H1 (cell line): Measurements from ENCODE around the gene PRICKLE1. TPM values are rescaled to one million over a fixed set of nuclear protein-coding genes. Genes with fewer than 3 reads are reported as not detected.

ENCODE experiments used
- CHD7 ChIP-seq: fragments of 300-600 bp; sonication (generic); IDR thresholded peaks from 2 replicates; pipeline ENCODE4 v1.7.1; 2012; ENCODE audit warnings: low read length, moderate library complexity, mild to moderate bottlenecking, inconsistent platforms; ENCODE audit not compliant: insufficient replicate concordance
- EGR1 ChIP-seq: IDR thresholded peaks from 2 replicates; pipeline ENCODE4 v1.6.1; 2011; ENCODE audit warnings: low read depth, low read length, borderline replicate concordance
- RBBP5 ChIP-seq: IDR thresholded peaks from 2 replicates; pipeline ENCODE4 v1.7.1; 2012; ENCODE audit warnings: low read depth, mild to moderate bottlenecking, inconsistent platforms, low read length, moderate library complexity, borderline replicate concordance
- TCF12 ChIP-seq: IDR thresholded peaks from 2 replicates; pipeline ENCODE4 v1.6.1; 2011; ENCODE audit warnings: low read depth, mild to moderate bottlenecking, low read length
- polyA plus RNA-seq, 7 experiments: library from polyadenylated mRNA; depleted of rRNA in 3 of 7; stranded (reverse) in 5 of 7; unstranded in 2 of 7; fragments of >200 nt in 5 of 7; fragments of 200-250 nt in 2 of 7; gene quantifications; 1 replicate in 5 of 7; 2 replicates in 1 of 7; 4 replicates in 1 of 7; pipeline versions ENCODE4 v1.2.1 to v1.2.3, GENCODE V29; 2011 to 2013; ENCODE audit warnings: missing spikeins in 2 of 7, mixed read lengths in 2 of 7
- total RNA-seq: library from RNA; stranded (reverse); fragmentation: NEBNext Ultra II Directional; extraction: Animal tissue kit (Norgen Biotek cat#: 25700); gene quantifications from 2 replicates; pipeline ENCODE4 v1.2.1, GENCODE V29; 2021
- TF ChIP-seq, protein P1 (sequence below): IDR thresholded peaks from 2 replicates; pipeline ENCODE4 v1.6.1; 2011; ENCODE audit warnings: low read depth, mild to moderate bottlenecking, low read length; ENCODE audit not compliant: insufficient read depth
- TF ChIP-seq, protein P2 (sequence below): IDR thresholded peaks from 2 replicates; pipeline ENCODE4 v1.6.1; 2011; ENCODE audit warnings: low read length, improper control_type of control experiment

PRICKLE1 gene
- total and polyA plus RNA-seq, 2 of the 8 experiments (the other 6 are each of a cell fraction or from before 2014, with no cell fraction given), result 14.0 to 22.4 TPM

GRCh38 chr12:42472376-42472775 lies 117.2 kb downstream of the PRICKLE1 start (continued):
- TF ChIP-seq, protein P1, sequence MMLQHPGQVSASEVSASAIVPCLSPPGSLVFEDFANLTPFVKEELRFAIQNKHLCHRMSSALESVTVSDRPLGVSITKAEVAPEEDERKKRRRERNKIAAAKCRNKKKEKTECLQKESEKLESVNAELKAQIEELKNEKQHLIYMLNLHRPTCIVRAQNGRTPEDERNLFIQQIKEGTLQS, result no peak
- TF ChIP-seq CHD7 (no peak), EGR1 (no peak), TCF12 (no peak), RBBP5 (no peak)
- TF ChIP-seq, protein P2, sequence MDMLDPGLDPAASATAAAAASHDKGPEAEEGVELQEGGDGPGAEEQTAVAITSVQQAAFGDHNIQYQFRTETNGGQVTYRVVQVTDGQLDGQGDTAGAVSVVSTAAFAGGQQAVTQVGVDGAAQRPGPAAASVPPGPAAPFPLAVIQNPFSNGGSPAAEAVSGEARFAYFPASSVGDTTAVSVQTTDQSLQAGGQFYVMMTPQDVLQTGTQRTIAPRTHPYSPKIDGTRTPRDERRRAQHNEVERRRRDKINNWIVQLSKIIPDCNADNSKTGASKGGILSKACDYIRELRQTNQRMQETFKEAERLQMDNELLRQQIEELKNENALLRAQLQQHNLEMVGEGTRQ, result no peak
